A549 (cell line): ENCODE data around the gene MGAT3. TPM values are rescaled to one million over a fixed set of nuclear protein-coding genes. Genes with fewer than 3 reads are reported as not detected.

Source experiments
- ATAC-seq, 2 experiments: fragments of 200-7000 bp in 1 of 2; fragments of >200 bp in 1 of 2; cut with Nextera tagmentation in 1 of 2; cut with Tn5 transposase in 1 of 2; 3 replicates each; pipeline versions ENCODE4 v1.8.0 to v1.9.1; 2018 to 2020; ENCODE audit warnings: mild to moderate bottlenecking in 1 of 2, moderate library complexity in 1 of 2
- CTCF ChIA-PET: fragments of 300-600 bp; sonication (Branson Sonifier 250); formaldehyde crosslinking; extraction: SDS; loops from one replicate; lab custom pipeline; 2021; ENCODE audit warnings: antibody characterized with exemption, inconsistent platforms; lab: Yijun Ruan, JAX
- POLR2A ChIA-PET: fragments of 350-600 bp; formaldehyde crosslinking; extraction: SDS; loops from one replicate; lab custom pipeline; 2021; ENCODE audit warnings: antibody characterized with exemption, inconsistent platforms; lab: Yijun Ruan, JAX
- DNase-seq, 2 experiments: peaks; one replicate each; pipeline versions ENCODE4 v3.0.0 to v3.0.0-alpha.2; 2011 to 2016; ENCODE audit warnings: low read depth in 1 of 2, low spot score in 1 of 2
- FAIRE-seq: peaks from 2 replicates; lab custom pipeline; 2011; peaks lifted over from hg19 to GRCh38; lab: Jason Lieb, UNC
- H3K27ac ChIP-seq, 2 experiments: fragments of >200 bp; sonication (Bioruptor Twin); formaldehyde crosslinking; 3 replicates each; pipeline ENCODE4 v1.5.1; 2016 to 2017
- H3K4me1 ChIP-seq: fragments of >200 bp; sonication (Bioruptor Twin); formaldehyde crosslinking; 3 replicates; pipeline ENCODE4 v1.6.1; 2016
- H3K4me2 ChIP-seq: fragments of >200 bp; sonication (Bioruptor Twin); formaldehyde crosslinking; 3 replicates; pipeline ENCODE4 v1.6.1; 2016
- H3K4me3 ChIP-seq: fragments of >200 bp; sonication (Bioruptor Twin); formaldehyde crosslinking; 3 replicates; pipeline ENCODE4 v1.5.1; 2016
- H3K9me3 ChIP-seq: fragments of >200 bp; sonication (Bioruptor Twin); formaldehyde crosslinking; 3 replicates; pipeline ENCODE4 v1.6.1; 2016
- CBX8 ChIP-seq: fragments of 200-600 bp; sonication (generic); IDR thresholded peaks from 2 replicates; pipeline ENCODE4 v1.6.1; 2016
- CHD2 ChIP-seq: fragments of 150-350 bp; IDR thresholded peaks from 2 replicates; pipeline ENCODE4 v1.6.1; 2014; ENCODE audit warnings: low read length; ENCODE audit not compliant: partially characterized antibody
- EHMT2 ChIP-seq: fragments of 200-600 bp; sonication (generic); IDR thresholded peaks from 2 replicates; pipeline ENCODE4 v1.6.1; 2016; ENCODE audit warnings: antibody characterized with exemption, low read depth, mild to moderate bottlenecking, moderate library complexity
- ESRRA ChIP-seq: fragments of 150-350 bp; IDR thresholded peaks from 2 replicates; pipeline ENCODE4 v1.6.1; 2014; ENCODE audit warnings: mild to moderate bottlenecking, low read length, borderline replicate concordance
- FOSL2 ChIP-seq, 2 experiments: fragments of 450-650 bp in 1 of 2; fragments of >200 bp in 1 of 2; sonication (Bioruptor Twin) in 1 of 2; formaldehyde crosslinking; IDR thresholded peaks; 2 replicates each; pipeline versions ENCODE4 v1.5.0 to v1.6.1; 2016 to 2020; ENCODE audit warnings: mild to moderate bottlenecking in 1 of 2, moderate library complexity in 1 of 2
- FOXS1 ChIP-seq: fragments of 250-450 bp; sonication (Bioruptor Pico); IDR thresholded peaks from 2 replicates; pipeline ENCODE4 v1.5.0; 2020; ENCODE audit warnings: mild to moderate bottlenecking, moderate library complexity
- HDAC2 ChIP-seq: fragments of 200-600 bp; sonication (generic); IDR thresholded peaks from 2 replicates; pipeline ENCODE4 v1.6.1; 2016
- HOXA7 ChIP-seq: fragments of 250-450 bp; sonication (Bioruptor Pico); IDR thresholded peaks from 2 replicates; pipeline ENCODE4 v1.5.0; 2020; ENCODE audit warnings: mild to moderate bottlenecking, moderate library complexity
- HOXB13 ChIP-seq: fragments of 250-450 bp; sonication (Bioruptor Pico); IDR thresholded peaks from 2 replicates; pipeline ENCODE4 v1.5.0; 2020; ENCODE audit warnings: low read depth, mild to moderate bottlenecking, moderate library complexity
- HOXB5 ChIP-seq: fragments of 250-450 bp; sonication (Bioruptor Pico); IDR thresholded peaks from 2 replicates; pipeline ENCODE4 v1.5.0; 2020; ENCODE audit warnings: mild to moderate bottlenecking, moderate library complexity
- JUN ChIP-seq, 2 experiments: fragments of >200 bp; sonication (Bioruptor Twin); formaldehyde crosslinking; IDR thresholded peaks; 2 replicates in 1 of 2; 3 replicates in 1 of 2; pipeline ENCODE4 v1.6.1; 2016 to 2017
- KDM1A ChIP-seq: fragments of 200-600 bp; sonication (generic); IDR thresholded peaks from 2 replicates; pipeline ENCODE4 v1.6.1; 2016; ENCODE audit warnings: low read depth, mild to moderate bottlenecking
- MAZ ChIP-seq: fragments of 150-350 bp; IDR thresholded peaks from 2 replicates; pipeline ENCODE4 v1.6.1; 2014; ENCODE audit warnings: antibody characterized with exemption, low read depth, low read length, borderline replicate concordance
- MYC ChIP-seq: IDR thresholded peaks from 2 replicates; pipeline ENCODE4 v1.6.1; 2012; ENCODE audit warnings: mild to moderate bottlenecking, inconsistent platforms, low read length, improper control_type of control experiment, borderline replicate concordance
- PHF8 ChIP-seq: fragments of 200-600 bp; sonication (generic); IDR thresholded peaks from 2 replicates; pipeline ENCODE4 v1.6.1; 2016; ENCODE audit warnings: low read depth, mild to moderate bottlenecking, antibody characterized with exemption, moderate library complexity, borderline replicate concordance
- POLR2A ChIP-seq: IDR thresholded peaks from 2 replicates; pipeline ENCODE4 v1.6.1; 2012; ENCODE audit warnings: mild to moderate bottlenecking, low read length
- RAD21 ChIP-seq, 2 experiments: fragments of >200 bp in 1 of 2; sonication (Bioruptor Twin) in 1 of 2; formaldehyde crosslinking in 1 of 2; IDR thresholded peaks in 1 of 2; conservative IDR thresholded peaks in 1 of 2; 2 replicates in 1 of 2; 3 replicates in 1 of 2; pipeline ENCODE4 v1.6.1; 2012 to 2018; ENCODE audit warnings: inconsistent platforms in 1 of 2
- RNF2 ChIP-seq: fragments of 200-600 bp; sonication (generic); IDR thresholded peaks from 2 replicates; pipeline ENCODE4 v1.6.1; 2016; ENCODE audit warnings: low read depth, mild to moderate bottlenecking, antibody characterized with exemption, moderate library complexity, borderline replicate concordance
- TP53 ChIP-seq: fragments of 250-450 bp; sonication (Bioruptor Pico); IDR thresholded peaks from 2 replicates; pipeline ENCODE4 v1.5.0; 2021; ENCODE audit warnings: mild to moderate bottlenecking, moderate library complexity
- ZNF302 ChIP-seq: fragments of 250-450 bp; sonication (Bioruptor Pico); IDR thresholded peaks from 2 replicates; pipeline ENCODE4 v1.9.0; 2021; ENCODE audit warnings: inconsistent platforms, mild to moderate bottlenecking, moderate library complexity
- WGBS: methylation state at CpG from one replicate; pipeline ENCODE4 v1.1.6; 2017; ENCODE audit errors: missing lambda C conversion rate; 5-methylcytosine and 5-hydroxymethylcytosine counted together
- polyA plus RNA-seq, 4 experiments: library from polyadenylated mRNA; depleted of rRNA in 3 of 4; stranded (reverse); fragments of >200 nt; fragmentation: RNase III in 1 of 4; extraction: RNeasy Plus Mini Kit Qiagen cat#74134 plus additional on column Dnase treatment in 1 of 4; gene quantifications; 2 replicates in 3 of 4; 3 replicates in 1 of 4; pipeline ENCODE4 v1.2.3, GENCODE V29; 2011 to 2017
- TF ChIP-seq, protein P1 (sequence below): fragments of 250-450 bp; sonication (Bioruptor Pico); IDR thresholded peaks from 2 replicates; pipeline ENCODE4 v1.5.0; 2021; ENCODE audit warnings: mild to moderate bottlenecking, moderate library complexity, borderline replicate concordance
- TF ChIP-seq, protein P2 (sequence below): fragments of 250-450 bp; sonication (Bioruptor Pico); IDR thresholded peaks from 2 replicates; pipeline ENCODE4 v1.5.0; 2020; ENCODE audit warnings: low read depth, mild to moderate bottlenecking, moderate library complexity
- TF ChIP-seq, protein P3 (sequence below): IDR thresholded peaks from 2 replicates; pipeline ENCODE4 v1.6.1; 2012; ENCODE audit warnings: low read depth, borderline replicate concordance
- TF ChIP-seq, protein P4 (sequence below): fragments of >200 bp; sonication (Bioruptor Twin); formaldehyde crosslinking; IDR thresholded peaks from 3 replicates; pipeline ENCODE4 v1.5.1; 2016
- TF ChIP-seq, protein P5 (sequence below): fragments of 450-650 bp; IDR thresholded peaks from 2 replicates; pipeline ENCODE4 v1.6.1; 2014; ENCODE audit warnings: antibody characterized with exemption

The MGAT3 gene
- polyA plus RNA-seq, 2 of the 4 experiments (the other 2 are of a cell fraction) = 0.62 to 0.84 TPM

DNA sequence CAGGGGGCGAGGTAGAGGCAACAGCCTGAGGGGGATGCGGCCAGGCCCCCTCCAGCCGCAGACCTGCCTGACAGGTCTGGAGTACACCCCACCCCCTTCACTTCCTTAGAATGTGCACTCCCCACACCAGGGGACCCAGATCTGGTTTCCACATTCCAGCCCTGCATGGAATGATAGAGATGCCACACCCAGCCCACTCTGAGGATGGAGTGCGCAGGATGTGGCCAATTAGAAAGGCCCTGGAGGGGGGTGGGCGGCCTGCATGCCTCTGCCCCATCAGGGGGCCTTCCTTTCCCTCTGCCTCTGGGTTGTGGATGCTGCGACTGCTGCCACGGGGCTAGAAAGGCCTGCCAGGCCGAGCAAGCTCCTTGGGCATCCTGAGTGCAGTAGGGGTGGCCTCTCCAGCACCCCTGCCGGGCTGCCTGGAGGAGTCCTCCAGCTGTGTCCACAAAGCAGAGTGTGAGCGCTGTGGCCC lies 28.2 kb upstream of the MGAT3 start:
- Histone ChIP-seq H3K4me1 (no peaks in the 10 kb centered on the region), H3K4me3 (no peak overlapping the region), H3K9me3 (no peaks in the 10 kb centered on the region), H3K4me2 (no peak overlapping the region), H3K27ac (no peak overlapping the region)
- TF ChIP-seq, protein P1, sequence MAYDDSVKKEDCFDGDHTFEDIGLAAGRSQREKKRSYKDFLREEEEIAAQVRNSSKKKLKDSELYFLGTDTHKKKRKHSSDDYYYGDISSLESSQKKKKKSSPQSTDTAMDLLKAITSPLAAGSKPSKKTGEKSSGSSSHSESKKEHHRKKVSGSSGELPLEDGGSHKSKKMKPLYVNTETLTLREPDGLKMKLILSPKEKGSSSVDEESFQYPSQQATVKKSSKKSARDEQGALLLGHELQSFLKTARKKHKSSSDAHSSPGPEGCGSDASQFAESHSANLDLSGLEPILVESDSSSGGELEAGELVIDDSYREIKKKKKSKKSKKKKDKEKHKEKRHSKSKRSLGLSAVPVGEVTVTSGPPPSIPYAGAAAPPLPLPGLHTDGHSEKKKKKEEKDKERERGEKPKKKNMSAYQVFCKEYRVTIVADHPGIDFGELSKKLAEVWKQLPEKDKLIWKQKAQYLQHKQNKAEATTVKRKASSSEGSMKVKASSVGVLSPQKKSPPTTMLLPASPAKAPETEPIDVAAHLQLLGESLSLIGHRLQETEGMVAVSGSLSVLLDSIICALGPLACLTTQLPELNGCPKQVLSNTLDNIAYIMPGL (CRISPR knock-in tag) = no peak
- TF ChIP-seq ZNF302 (CRISPR knock-in tag) (no peak), JUN (IDR thresholded peaks at IDR 0.05) (no peak), HDAC2 (no peak), MAZ (no peak), FOXS1 (CRISPR knock-in tag) (no peak), POLR2A (no peak), RNF2 (no peak), CHD2 (no peak), PHF8 (no peak), HOXB5 (no peak), HOXB13 (CRISPR knock-in tag) (no peak), TP53 (CRISPR knock-in tag) (no peak), FOSL2 (IDR thresholded peaks at IDR 0.05) (no peak), FOSL2 (CRISPR knock-in tag; IDR thresholded peaks at IDR 0.05) (no peak), EHMT2 (no peak), MYC (no peak), HOXA7 (CRISPR knock-in tag) (no peak)
- TF ChIP-seq, protein P2, sequence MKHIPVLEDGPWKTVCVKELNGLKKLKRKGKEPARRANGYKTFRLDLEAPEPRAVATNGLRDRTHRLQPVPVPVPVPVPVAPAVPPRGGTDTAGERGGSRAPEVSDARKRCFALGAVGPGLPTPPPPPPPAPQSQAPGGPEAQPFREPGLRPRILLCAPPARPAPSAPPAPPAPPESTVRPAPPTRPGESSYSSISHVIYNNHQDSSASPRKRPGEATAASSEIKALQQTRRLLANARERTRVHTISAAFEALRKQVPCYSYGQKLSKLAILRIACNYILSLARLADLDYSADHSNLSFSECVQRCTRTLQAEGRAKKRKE = no peak
- TF ChIP-seq, protein P3, sequence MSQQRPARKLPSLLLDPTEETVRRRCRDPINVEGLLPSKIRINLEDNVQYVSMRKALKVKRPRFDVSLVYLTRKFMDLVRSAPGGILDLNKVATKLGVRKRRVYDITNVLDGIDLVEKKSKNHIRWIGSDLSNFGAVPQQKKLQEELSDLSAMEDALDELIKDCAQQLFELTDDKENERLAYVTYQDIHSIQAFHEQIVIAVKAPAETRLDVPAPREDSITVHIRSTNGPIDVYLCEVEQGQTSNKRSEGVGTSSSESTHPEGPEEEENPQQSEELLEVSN = no peak
- TF ChIP-seq, protein P4, sequence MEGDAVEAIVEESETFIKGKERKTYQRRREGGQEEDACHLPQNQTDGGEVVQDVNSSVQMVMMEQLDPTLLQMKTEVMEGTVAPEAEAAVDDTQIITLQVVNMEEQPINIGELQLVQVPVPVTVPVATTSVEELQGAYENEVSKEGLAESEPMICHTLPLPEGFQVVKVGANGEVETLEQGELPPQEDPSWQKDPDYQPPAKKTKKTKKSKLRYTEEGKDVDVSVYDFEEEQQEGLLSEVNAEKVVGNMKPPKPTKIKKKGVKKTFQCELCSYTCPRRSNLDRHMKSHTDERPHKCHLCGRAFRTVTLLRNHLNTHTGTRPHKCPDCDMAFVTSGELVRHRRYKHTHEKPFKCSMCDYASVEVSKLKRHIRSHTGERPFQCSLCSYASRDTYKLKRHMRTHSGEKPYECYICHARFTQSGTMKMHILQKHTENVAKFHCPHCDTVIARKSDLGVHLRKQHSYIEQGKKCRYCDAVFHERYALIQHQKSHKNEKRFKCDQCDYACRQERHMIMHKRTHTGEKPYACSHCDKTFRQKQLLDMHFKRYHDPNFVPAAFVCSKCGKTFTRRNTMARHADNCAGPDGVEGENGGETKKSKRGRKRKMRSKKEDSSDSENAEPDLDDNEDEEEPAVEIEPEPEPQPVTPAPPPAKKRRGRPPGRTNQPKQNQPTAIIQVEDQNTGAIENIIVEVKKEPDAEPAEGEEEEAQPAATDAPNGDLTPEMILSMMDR = no peak
- ATAC-seq = no peak; a peak in 1 of 6 replicates
- FAIRE-seq = no peak
- DNase-seq = no peak
- WGBS = 91% methylated on average over 5 of the region's 10 CpGs
- POLR2A ChIA-PET = no interaction called here
- CTCF ChIA-PET = no interaction called here

DNA sequence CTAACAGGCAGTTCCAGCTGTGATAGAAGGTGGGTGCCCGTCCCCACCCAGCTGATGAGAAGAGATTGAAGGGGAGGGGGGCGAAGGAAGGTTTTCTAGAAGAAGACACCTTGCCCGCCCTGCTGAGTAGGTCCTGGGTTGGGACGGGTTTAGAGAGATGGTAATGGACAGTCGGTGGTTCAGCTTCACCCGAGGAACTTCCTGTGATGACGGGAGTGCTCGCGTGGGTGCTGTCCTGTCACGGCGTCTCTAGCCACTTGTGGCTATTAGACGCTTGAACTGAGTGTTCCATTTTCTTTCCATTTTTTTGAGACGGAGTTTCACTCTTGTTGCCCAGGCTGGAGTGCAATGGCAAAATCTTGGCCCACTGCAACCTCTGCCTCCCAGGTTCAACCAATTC lies 27.6 kb upstream of the MGAT3 start:
- POLR2A ChIA-PET = no interaction called here
- ATAC-seq (no peak), DNase-seq (no peak), FAIRE-seq (no peak)
- H3K27ac ChIP-seq = no peak overlapping the region
- no peaks in the 10 kb centered on the region for H3K9me3 ChIP-seq
- H3K4me2 ChIP-seq = no peak overlapping the region
- CTCF ChIA-PET = no interaction called here
- H3K4me1 ChIP-seq = no peaks in the 10 kb centered on the region
- 94% methylated on average over 13 of the region's 13 CpGs for WGBS
- no peak overlapping the region for H3K4me3 ChIP-seq
- TF ChIP-seq, protein P3 = no peak
- TF ChIP-seq KDM1A = no peak
- TF ChIP-seq ESRRA = no peak
- no peak for TF ChIP-seq CBX8
- TF ChIP-seq, protein P5, sequence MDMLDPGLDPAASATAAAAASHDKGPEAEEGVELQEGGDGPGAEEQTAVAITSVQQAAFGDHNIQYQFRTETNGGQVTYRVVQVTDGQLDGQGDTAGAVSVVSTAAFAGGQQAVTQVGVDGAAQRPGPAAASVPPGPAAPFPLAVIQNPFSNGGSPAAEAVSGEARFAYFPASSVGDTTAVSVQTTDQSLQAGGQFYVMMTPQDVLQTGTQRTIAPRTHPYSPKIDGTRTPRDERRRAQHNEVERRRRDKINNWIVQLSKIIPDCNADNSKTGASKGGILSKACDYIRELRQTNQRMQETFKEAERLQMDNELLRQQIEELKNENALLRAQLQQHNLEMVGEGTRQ = no peak
- TF ChIP-seq RAD21 (conservative IDR thresholded peaks at IDR 0.05 in 1 of 2, IDR thresholded peaks at IDR 0.05 in 1 of 2) = no peak
